NB4 (cell line): ENCODE results near the gene SEMA6A.

Experiments used
- DNase-seq: peaks from one replicate; pipeline ENCODE4 v3.0.0; 2010; ENCODE audit warnings: low read depth
- H3K4me3 ChIP-seq: one replicate; pipeline ENCODE4 v1.5.1; 2011; ENCODE audit warnings: mild to moderate bottlenecking, low read depth, low read length, moderate library complexity
- MAX ChIP-seq: IDR thresholded peaks from 2 replicates; pipeline ENCODE4 v1.6.1; 2011; ENCODE audit warnings: low read depth, low read length
- MYC ChIP-seq: IDR thresholded peaks from 2 replicates; pipeline ENCODE4 v1.6.1; 2011; ENCODE audit warnings: low read depth, low read length
- POLR2A ChIP-seq: IDR thresholded peaks from 2 replicates; pipeline ENCODE4 v1.6.1; 2011; ENCODE audit warnings: mild to moderate bottlenecking; ENCODE audit not compliant: insufficient read length; ENCODE audit errors: extremely low read depth
- TF ChIP-seq, protein P1 (sequence below): IDR thresholded peaks from one replicate; pipeline ENCODE4 v1.5.1; 2012; ENCODE audit warnings: low read depth, low read length

Gene SEMA6A

GRCh38 chr5:116575326-116576052 is 866 bp upstream of the SEMA6A start:
- TF ChIP-seq MYC (no peak), POLR2A (no peak), MAX (no peak)
- TF ChIP-seq, protein P1, sequence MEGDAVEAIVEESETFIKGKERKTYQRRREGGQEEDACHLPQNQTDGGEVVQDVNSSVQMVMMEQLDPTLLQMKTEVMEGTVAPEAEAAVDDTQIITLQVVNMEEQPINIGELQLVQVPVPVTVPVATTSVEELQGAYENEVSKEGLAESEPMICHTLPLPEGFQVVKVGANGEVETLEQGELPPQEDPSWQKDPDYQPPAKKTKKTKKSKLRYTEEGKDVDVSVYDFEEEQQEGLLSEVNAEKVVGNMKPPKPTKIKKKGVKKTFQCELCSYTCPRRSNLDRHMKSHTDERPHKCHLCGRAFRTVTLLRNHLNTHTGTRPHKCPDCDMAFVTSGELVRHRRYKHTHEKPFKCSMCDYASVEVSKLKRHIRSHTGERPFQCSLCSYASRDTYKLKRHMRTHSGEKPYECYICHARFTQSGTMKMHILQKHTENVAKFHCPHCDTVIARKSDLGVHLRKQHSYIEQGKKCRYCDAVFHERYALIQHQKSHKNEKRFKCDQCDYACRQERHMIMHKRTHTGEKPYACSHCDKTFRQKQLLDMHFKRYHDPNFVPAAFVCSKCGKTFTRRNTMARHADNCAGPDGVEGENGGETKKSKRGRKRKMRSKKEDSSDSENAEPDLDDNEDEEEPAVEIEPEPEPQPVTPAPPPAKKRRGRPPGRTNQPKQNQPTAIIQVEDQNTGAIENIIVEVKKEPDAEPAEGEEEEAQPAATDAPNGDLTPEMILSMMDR: no peak
- no peak overlapping the region for H3K4me3 ChIP-seq

DNA sequence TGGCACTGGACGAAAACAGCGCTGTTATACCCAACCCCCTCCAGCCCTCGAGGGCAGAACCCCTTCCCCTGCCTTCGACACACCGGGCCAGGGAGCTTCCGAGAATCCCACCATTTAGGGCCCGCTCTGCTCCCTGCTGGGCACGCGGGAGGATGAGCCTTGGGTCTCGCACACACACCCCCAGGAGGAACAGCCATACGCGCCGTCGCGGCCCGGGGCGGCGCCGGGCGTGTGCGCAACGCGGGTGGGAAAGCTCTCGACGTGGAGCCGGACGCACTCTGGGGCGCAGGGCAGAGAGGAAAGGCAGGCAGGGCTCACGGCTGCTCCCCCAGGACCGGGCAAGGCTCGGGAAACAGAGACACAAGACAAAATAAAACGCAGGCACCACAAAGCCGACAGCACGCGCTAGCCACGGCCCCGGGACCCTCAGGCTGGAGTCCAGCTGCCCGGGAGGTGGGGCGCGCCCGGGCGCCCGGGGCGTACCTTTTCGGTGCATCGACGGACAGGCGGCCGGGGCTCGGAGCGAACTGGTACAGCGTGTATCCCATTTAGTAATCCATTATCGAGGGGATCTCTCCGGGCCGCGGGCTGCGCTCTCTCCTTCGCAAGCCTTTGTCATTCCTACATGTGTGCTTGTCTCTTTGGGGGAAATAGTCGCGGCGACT is 789 bp downstream of the SEMA6A start:
- DNase-seq: no peak
- no peak overlapping the region for H3K4me3 ChIP-seq
- no peak for TF ChIP-seq MYC
- TF ChIP-seq, protein P1: no peak
- no peak for TF ChIP-seq MAX
- TF ChIP-seq POLR2A: no peak

More at GRCh38 chr5:116575326-116576052, 866 bp upstream of the SEMA6A start:
- peak; percentile 5 for DNase-seq

DNA sequence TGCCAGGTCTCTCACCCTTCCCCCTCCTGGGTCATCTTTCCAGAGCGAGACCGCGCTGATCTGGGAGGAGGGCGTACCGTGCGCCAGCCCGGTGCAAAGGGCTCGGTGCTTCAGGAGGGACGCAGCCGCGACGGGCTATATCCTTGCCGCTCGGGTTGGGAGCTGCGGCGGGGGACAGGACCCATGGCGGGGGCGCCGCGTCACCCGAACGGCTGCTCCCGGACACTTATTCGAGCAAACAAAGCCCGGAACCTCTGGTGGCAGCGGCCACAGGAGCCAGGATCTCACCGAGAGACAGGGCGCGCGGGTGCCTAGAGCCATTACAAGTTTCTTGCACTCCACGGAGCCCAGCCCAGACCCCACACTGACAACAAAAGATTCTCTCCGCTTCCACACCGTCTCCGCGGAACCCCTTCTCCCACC is 1.3 kb downstream of the SEMA6A start:
- no peak for DNase-seq
- no peak overlapping the region for H3K4me3 ChIP-seq
- TF ChIP-seq, protein P1: no peak
- no peak for TF ChIP-seq POLR2A
- no peak for TF ChIP-seq MYC
- no peak for TF ChIP-seq MAX

- H3K4me3 ChIP-seq: no peak overlapping the region
- TF ChIP-seq, protein P1: no peak
- no peak for TF ChIP-seq POLR2A
- TF ChIP-seq MAX: no peak
- DNase-seq: no peak
Measured at GRCh38 chr5:116572350-116573278, 2.0 kb downstream of the SEMA6A start.

DNA sequence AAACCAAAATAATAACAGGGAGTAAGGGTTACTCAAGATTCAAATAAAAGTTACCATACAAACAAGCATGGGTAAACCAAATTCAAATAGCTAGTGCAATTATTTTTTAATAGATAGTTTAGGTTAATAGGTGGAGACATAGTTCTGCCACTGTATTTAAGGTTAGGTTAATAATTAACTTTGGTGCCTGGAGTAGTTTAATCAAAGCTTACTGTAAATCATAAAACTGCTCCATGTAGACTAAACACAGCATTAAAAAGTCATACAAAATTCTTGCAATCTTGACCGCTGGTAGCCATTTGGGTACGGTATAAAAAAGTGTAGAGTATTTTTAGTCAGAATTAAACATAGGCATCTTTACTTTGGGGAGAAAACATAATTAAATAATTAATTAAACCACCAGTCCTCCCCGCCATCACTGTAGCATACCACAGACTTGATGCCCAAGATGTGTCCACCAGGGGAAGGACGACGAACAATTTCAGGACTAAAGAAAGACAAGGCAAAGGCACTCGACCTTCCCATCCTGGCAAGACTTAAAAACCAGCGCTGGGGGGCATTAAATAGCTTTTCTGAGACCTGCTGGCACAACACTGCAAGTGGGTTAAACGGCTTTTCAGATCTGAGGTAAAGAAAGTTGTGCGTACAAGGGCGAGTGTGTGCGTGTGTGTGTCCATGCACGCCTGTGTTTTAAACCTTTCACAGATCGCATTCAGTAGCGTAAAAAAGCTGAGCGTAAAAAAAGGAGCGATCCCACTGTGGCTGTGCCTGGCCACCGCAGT is 2.9 kb downstream of the SEMA6A start:
- no peak for DNase-seq
- no peak overlapping the region for H3K4me3 ChIP-seq
- TF ChIP-seq MYC (no peak), MAX (no peak), POLR2A (no peak)
- TF ChIP-seq, protein P1: no peak
